ENCODE data around the gene FMO4.

DNA sequence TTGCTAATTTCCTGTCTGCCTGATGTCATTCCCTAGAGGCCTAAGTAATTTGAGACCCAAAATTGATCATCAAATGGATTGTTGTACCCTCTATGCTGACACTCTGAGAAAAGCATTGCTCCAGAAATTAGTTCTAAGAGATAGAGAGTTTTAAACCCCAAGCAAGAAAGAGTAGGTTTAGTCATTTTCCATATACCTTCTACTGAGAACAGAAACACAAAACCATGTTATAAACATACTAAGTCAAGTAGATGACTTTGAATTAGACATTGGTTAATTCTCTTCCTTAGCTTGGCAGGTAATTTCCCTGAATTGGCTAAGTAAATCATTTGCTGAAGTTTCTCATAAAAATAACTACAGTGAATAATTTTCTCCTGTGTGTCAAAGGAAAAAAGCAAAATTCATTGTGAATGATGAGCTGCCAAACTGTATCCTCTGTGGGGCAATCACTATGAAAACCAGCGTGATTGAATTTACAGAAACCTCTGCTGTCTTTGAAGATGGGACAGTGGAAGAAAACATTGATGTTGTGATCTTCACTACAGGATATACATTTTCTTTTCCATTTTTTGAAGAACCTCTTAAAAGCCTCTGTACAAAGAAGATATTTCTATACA lies 20.1 kb downstream of the FMO4 start:
- TF ChIP-seq CTCF (IDR thresholded peaks at IDR 0.05; ENCODE audit: low read depth, low read length), result no peak
- TF ChIP-seq POLR2A (IDR thresholded peaks at IDR 0.05; ENCODE audit: extremely low read depth, insufficient read length), result no peak
